Mucosa of descending colon (tissue), 3 donors: ENCODE data around the gene MICAL3. TPM values are rescaled to one million over a fixed set of nuclear protein-coding genes. Genes with fewer than 3 reads are reported as not detected.
A peak's percentile ranks its signal among the peaks of the same experiment; 100 is the strongest.

Experiments used
- ATAC-seq: fragments of 200-7000 bp; cut with Tn5 transposase; one replicate; pipeline ENCODE4 v1.9.1; 2020; ENCODE audit warnings: mild to moderate bottlenecking, moderate library complexity
- DNase-seq, 3 donors: peaks; one replicate each; pipeline ENCODE4 v3.0.0-alpha.2; 2020
- H3K36me3 ChIP-seq: fragments of 200-600 bp; one replicate; pipeline ENCODE4 v1.8.0; 2021; ENCODE audit warnings: low read depth, mild to moderate bottlenecking
- H3K4me1 ChIP-seq: fragments of 200-600 bp; one replicate; pipeline ENCODE4 v1.8.0; 2021; ENCODE audit warnings: low read depth, mild to moderate bottlenecking
- H3K4me3 ChIP-seq: fragments of 200-600 bp; one replicate; pipeline ENCODE4 v1.8.0; 2021; ENCODE audit warnings: mild to moderate bottlenecking
- H3K9me3 ChIP-seq: fragments of 200-600 bp; one replicate; pipeline ENCODE4 v1.8.0; 2021; ENCODE audit warnings: mild to moderate bottlenecking
- CTCF ChIP-seq: fragments of 200-600 bp; IDR thresholded peaks from one replicate; pipeline ENCODE4 v1.8.0; 2022; ENCODE audit warnings: antibody characterized with exemption, mild to moderate bottlenecking
- intact Hi-C, 2 donors: fragments of 100-400 bp; cut with DNase I in 1 of 2; cut with micrococcal nuclease in 1 of 2; formaldehyde crosslinking; loops; one replicate each; pipeline versions ENCODE4 v1.11.0 to v1.11.1; 2022; cut with DNase I, micrococcal nuclease
- total RNA-seq, 3 donors: library from RNA; stranded (reverse); fragmentation: NEBNext Ultra II Directional in 2 of 3; extraction: Animal tissue kit (Norgen Biotek cat#: 25700) in 2 of 3; gene quantifications; one replicate each; pipeline versions ENCODE4 v1.2.1 to v1.2.4, GENCODE V29; 2021 to 2023
- donor health status: DM: no; HTN: no; CAD: no; lungs with moderate emphysema.
- donor health status: DM: no; HTN: no; CAD: no.
- donor health status: DM: no; HTN: yes; CAD: no.

The MICAL3 gene
- total RNA-seq, 3 donors from 2014 or later, result 75.8 to 135 (median 129) TPM

- no peak for ATAC-seq
Observed at GRCh38 chr22:17782158-17782557, 242.2 kb downstream of the MICAL3 start.

GRCh38 chr22:17781319-17782031 is 242.9 kb downstream of the MICAL3 start:
- no peak overlapping the region for H3K4me3 ChIP-seq
- TF ChIP-seq CTCF, result no peak
- intact Hi-C loops, result no loop called here
- no peaks in the 10 kb centered on the region for H3K9me3 ChIP-seq
- H3K4me1 ChIP-seq, result peaks cover 15% of the 10 kb centered on the region
- H3K36me3 ChIP-seq, result no peaks in the 10 kb centered on the region
- DNase-seq, result peak in 1 of 3 donors; percentile 69
- peak; percentile 5 for ATAC-seq

More at GRCh38 chr22:17782158-17782557, 242.2 kb downstream of the MICAL3 start:
- no peaks in the 10 kb centered on the region for H3K36me3 ChIP-seq
- H3K9me3 ChIP-seq, result no peaks in the 10 kb centered on the region
- no peak overlapping the region for H3K4me3 ChIP-seq
- peak in 1 of 3 donors; percentile 50 for DNase-seq
- intact Hi-C loops, result no loop called here
- peaks cover 21% of the 10 kb centered on the region for H3K4me1 ChIP-seq
- TF ChIP-seq CTCF, result no peak

- Histone ChIP-seq H3K36me3 (no peaks in the 10 kb centered on the region), H3K4me3 (no peak overlapping the region), H3K4me1 (peaks cover 15% of the 10 kb centered on the region), H3K9me3 (no peaks in the 10 kb centered on the region)
- intact Hi-C loops, result no loop called here
- DNase-seq (no peak), ATAC-seq (no peak)
- TF ChIP-seq CTCF, result no peak
Observed at GRCh38 chr22:17780741-17781318, 243.5 kb downstream of the MICAL3 start.

- ATAC-seq, result no peak
- TF ChIP-seq CTCF, result no peak
Observed at GRCh38 chr22:17780116-17780740, 244.1 kb downstream of the MICAL3 start.

GRCh38 chr22:17779286-17780115 is 244.9 kb downstream of the MICAL3 start:
- H3K4me3 ChIP-seq, result no peak overlapping the region
- no peaks in the 10 kb centered on the region for H3K9me3 ChIP-seq
- no peaks in the 10 kb centered on the region for H3K36me3 ChIP-seq
- DNase-seq (no peak), ATAC-seq (no peak)
- TF ChIP-seq CTCF, result no peak
- intact Hi-C loops, result no loop called here
- peaks cover 15% of the 10 kb centered on the region for H3K4me1 ChIP-seq

More at GRCh38 chr22:17780116-17780740, 244.1 kb downstream of the MICAL3 start:
- peak in 1 of 3 donors; percentile 46 for DNase-seq
- Histone ChIP-seq H3K36me3 (no peaks in the 10 kb centered on the region), H3K4me3 (no peak overlapping the region), H3K9me3 (no peaks in the 10 kb centered on the region), H3K4me1 (peaks cover 15% of the 10 kb centered on the region)
- intact Hi-C loops, result no loop called here
